Left renal pelvis (tissue), 4 donors: ENCODE results near the gene SLC22A12. TPM values are rescaled to one million over a fixed set of nuclear protein-coding genes. Genes with fewer than 3 reads are reported as not detected.
A peak's percentile ranks its signal among the peaks of the same experiment; 100 is the strongest.
"Not testable (repeated sequence)": the region's sequence is repeated elsewhere in the genome, so short reads cannot be mapped to it uniquely, and the experiment has no call there.

Experiments
- DNase-seq, 4 donors: peaks; one replicate each; pipeline ENCODE4 v3.0.0-alpha.2; 2013; ENCODE audit warnings: low read depth in 4 of 4, low spot score in 3 of 4
- polyA plus RNA-seq, 4 donors: library from polyadenylated mRNA; unstranded; fragments of 120-200 nt; gene quantifications; one replicate each; pipeline ENCODE4 v1.2.1, GENCODE V29; 2013; ENCODE audit not compliant: insufficient read length in 4 of 4

SLC22A12 gene
- 1 to 10 TPM in 3 of 4 donors, under 1 TPM in 1; 0.08 to 5.3 (median 3.2) TPM for polyA plus RNA-seq

DNA sequence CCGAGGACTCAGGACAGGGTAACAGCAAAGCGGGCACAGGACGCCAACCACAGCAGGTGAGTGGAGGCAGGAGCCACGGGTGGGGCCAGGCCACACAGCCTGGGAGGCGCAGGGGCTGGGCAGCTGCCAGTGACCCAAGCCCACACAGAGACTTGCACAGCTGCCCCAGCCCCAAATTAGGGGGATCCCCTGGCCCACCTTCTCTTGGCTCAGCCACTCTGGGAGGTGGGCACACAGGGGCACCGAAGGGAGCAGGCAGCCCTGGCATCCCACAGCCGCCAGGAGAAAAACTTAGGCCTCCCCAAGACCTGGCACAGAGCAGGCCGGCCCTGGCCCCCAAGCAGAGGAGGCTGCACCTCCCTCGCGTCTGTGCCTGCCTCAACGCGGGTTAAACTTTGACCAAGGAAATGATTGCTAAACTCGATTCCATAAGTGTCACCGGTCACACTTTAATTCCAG is at the start of gene SLC22A12:
Gene SLC22A12 (plus strand): TSS at position 458 of the 459 bp plus-strand sequence. CDS start 337 bp downstream, outside the sequence.
- DNase-seq, result no peak

DNA sequence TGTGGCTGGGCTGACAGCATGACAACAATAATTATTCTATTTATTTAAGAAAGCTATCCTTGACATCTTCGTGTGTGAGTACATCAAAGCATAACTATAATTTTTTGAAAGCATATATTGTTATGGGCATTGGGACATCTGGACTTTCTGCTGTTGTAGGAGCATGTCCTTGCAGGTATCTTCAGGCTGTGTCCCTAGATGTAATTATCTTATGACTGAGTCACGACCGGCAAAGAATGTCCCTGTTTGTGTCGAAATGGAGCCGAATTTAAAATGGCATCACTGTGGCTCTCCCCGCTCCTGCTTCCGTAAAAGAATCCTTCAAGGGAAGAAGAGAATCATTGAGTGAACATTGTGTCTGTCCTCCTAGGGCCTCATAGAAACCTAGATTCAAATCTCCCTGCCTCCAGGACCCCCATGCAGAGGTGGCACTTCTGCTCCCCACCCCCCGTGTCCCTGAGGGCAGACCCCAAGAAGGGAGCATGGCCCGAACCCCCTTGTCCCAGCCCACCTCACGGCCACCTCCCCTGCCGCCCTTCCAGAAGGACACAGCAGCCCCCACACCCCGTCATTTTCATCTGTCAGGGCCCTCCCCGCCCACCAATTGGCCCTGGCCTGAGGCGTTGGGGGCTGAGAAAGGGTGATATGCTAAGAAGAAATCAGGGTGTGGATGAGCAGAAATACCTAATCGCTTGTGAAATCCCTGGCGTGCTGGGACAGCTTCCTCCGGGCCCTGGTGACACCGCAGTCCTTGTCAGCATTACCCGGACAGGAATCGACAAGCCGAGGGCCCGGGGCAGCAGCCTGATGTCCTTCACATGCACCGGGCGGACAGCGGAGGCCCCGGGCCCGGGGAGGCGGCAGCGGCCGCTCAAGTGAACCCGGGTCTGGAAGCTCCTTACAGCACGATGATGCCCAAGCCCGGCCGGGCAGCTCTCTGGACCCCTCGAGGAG is 48.6 kb upstream of the SLC22A12 start:
- no peak for DNase-seq

DNA sequence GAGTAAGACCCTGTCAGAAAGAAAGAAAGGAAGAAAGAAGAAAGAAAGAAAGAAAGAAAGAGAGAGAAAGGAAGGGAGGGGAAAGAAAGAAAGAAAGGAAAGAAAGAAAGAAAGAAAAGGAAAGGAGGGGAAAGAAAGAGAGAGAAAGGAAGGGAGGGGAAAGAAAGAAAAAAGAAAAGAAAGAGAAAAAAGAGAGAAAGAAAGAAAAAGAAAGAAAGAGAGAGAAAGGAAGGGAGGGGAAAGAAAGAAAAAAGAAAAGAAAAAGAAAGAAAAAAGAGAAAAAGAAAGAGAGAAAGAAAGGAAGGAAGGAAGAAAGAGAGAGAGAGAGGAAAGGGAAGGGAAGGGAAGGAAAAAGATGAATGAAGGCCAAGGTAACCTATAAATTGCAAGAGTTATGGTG is 47.2 kb upstream of the SLC22A12 start:
- DNase-seq, result no peak

DNA sequence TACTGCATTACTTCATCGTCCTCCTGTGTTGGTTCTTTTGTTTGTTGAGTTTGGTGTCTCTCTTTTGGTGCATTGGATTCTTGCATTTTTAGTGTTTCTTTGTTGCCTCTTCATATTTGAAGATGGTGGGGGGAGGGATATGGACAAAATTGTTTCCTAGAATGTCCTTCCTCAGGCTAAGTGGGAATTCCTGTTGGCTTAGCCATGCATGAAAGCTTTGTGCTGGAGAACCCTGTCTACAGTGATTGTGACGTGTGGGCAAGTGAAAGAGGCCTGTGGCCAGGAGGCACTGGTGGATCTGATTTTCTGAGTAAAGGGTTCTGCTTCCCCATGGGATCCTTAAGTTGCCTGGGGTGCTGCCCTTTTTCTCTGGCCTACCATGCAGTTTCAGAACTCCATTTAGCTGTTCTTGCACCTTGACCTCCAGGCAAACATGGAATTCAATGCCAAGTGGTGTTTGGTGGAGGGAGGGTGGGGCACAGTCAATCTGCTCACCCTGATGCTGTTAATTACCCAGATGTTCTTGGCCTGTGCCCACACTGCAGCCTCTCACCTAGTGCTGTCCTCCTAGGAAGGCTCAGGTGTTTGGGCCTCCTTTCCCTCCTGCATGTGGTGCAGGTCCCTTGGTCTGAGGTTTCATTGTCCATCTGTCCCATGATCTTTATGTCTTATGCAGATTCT is 46.3 kb upstream of the SLC22A12 start:
- no peak for DNase-seq

DNA sequence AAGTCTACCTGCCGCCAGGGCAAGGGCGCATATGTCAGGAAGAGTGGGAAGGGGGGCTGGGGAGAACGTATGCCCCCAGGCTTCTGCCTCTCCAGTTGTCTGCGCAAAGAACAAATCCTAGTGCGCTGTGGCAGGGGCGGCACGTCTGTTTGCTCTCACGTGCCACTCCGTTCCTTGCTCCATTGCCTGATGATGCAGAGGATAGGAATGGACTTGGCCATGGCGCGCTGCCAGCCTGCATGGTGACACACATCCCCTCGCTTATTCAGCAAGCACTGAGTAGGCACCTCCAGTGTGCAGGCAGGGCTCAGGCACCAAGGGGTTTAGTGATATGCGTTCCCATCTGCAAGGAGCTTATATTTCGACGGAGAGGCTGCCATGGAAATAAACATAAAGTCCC is 45.4 kb upstream of the SLC22A12 start:
- no peak for DNase-seq

DNA sequence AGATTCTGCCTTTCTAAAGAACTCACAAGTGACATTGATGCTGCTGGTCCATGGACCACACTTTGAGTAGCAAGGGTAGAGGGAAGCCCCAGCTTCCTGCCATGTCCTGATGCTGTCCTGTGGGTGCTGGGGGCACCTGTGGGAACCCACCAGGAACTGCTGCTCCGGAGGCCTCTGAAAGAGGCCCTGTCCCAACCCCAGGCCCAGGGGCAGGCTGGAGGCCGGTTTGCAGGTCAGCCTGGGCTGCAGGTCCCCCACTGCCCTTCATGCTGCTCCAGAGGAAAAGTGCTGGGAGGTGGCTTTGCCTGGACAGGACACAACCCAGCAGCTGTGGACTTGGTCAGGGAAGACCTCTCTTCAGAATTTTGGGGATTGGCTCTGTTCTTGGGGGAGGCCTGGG is 44.8 kb upstream of the SLC22A12 start:
- no peak for DNase-seq

DNA sequence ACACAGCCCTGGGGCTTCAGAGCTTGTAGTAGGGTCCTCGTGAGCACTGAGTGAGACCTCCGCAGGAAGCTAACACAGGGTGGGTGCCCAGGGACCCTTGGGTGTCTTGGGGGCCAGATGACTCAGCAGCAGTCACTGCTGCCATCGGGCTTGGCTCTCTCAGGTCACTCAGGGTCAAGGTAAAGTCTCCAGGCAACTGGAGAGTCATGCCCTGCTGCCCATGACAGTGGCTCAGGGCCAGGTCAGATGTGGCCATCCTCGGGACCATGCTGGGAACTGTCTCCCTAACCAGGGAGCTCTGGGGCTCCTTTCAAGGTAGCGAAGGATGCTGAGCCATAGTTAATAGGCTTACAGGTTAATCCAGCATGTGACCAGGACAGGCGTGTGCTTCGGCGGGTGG is 44.4 kb upstream of the SLC22A12 start:
- no peak for DNase-seq

DNA sequence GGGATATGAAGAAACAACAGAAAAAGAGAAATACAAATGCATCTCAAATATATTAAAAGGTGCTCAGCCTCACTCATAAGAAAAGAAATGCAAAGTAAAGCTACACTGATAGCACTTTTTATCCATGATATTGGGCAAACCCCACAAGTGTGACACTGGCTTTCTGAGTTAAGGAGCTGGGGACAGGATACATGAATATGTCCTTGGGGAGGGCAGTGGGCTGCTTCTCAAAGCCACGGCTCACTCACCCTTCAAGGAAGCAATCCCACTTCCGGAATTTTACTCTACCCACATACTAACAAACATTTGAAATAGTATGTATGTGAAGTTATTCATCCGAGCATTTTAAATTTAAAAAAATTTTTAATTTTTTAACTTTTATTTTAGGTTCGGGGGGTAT is 41.1 kb upstream of the SLC22A12 start:
- DNase-seq, result no peak

DNA sequence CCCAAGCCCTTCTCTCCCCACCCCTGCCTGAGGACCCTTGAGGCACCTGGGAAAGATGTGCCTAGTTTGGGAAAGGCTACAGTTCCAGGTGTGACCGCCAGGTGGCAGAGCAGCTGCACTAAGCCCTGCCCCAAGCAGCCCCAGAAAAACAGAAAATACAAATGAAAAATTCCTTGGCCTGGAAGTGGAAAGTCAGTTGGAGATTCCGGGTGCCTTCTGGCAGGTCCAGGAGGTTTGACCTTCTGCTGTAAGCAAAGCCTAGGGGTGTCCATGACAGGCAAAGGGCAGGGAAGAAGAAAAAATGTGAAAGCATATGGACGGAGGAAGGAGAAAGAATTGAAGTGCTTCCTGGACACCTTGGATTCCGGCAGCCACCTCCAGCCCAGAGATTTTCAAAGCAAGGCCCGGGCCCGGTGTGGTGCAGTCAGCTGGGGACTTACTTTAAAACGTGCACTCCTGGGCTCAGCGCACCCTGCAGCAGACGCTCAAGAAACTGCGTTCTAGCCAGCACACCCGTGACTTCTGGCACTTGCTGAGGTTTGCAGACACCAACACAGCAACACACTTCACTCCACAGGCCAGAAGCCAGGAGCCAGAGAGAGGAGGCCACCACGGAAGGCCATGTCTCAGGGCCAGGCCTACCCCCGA is 37.3 kb upstream of the SLC22A12 start:
- DNase-seq, result peak in 1 of 4 donors; percentile 32

DNA sequence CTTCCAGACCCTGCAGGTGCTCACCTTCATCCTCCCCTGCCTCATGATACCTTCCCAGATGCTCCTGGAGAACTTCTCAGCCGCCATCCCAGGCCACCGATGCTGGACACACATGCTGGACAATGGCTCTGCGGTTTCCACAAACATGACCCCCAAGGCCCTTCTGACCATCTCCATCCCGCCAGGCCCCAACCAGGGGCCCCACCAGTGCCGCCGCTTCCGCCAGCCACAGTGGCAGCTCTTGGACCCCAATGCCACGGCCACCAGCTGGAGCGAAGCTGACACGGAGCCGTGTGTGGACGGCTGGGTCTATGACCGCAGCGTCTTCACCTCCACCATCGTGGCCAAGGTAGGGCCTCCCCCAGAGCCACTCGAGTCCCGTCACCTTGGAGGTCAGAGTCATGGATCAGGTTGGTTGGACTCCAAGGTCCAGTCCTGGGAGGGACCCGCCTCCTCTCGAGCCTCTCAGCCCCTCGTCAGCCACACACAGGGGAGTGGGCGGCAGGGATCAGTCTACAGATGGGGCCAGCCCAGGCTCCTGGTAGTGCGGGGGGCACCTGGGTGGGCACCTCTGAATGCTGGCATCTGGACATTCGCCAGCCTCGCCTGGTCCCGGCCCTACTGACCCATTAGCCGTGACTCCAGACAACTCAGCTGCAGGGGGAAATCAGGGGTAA is 34.8 kb upstream of the SLC22A12 start:
- no peak for DNase-seq

DNA sequence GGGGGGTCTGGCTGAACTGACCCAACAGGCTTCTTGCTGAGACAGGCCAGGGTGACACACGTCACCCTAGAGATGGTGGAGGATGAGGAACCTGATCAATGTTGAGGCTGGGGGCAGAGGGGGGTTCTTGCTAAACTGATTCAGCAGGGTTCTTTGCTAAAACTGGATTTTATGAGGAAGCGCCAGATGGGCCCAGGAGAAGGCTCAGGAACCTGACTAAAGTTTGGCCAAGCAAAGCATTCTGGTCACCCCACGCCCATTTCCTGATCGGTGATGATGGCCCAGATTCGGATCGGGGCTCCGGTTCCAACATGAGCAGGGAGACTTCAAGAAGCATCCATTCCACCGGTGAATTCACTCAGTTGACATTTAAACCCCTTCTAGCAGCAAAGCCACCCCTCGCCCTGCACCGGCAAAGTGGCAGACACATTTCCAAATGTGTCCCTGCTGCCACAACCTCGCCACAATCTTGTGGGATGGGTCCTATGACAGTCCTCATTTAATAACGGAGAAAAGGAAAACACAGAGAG is 34.2 kb upstream of the SLC22A12 start:
- no peak for DNase-seq

DNA sequence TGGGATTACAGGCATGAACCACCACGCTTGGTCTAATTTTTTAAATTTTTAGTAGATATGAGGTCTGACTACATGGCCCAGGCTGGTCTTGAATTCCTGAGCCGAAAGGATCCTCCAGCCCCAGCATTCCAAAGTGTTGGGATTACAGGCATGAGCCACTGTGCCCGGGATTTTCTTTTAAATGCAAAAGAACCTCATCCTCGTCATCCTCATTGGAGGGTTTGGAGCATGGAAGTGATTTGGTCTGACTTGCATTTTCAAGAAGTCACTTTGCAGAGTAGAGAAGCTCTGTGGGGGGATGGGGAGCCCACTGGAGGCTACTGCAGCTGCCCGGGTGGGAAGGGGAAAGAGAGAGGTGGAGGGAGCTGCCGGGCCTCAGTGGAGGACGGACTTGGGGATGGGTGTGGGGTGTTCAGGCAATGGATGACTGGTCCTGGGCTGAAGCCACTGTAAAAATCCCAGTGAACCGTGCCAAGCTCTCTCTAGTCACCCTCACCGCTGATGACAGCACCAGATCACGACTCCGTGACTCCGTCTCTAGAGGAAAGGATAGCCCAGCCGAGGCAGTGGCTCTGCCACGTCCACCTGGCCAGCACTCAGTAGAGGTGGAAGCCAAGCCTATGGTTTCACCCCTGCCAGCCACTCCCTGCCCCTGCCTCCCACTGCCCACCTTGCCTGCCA is 32.8 kb upstream of the SLC22A12 start:
- DNase-seq, result no peak

DNA sequence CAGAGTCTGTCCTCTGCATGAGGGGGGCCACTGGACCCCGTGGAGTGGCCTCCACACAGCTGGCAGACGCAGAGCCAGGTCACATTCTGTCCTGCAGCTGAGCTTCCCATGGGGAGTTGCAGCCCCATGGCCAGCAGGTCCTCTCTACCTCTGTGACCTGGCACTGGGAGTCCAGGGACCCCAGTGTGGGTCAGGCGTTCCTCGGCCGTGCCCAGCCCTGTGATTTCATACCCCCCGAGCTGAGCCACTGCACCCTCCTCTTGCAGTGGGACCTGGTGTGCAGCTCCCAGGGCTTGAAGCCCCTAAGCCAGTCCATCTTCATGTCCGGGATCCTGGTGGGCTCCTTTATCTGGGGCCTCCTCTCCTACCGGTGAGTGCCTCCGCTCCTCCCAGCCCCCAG is 32.2 kb upstream of the SLC22A12 start:
- no peak for DNase-seq

DNA sequence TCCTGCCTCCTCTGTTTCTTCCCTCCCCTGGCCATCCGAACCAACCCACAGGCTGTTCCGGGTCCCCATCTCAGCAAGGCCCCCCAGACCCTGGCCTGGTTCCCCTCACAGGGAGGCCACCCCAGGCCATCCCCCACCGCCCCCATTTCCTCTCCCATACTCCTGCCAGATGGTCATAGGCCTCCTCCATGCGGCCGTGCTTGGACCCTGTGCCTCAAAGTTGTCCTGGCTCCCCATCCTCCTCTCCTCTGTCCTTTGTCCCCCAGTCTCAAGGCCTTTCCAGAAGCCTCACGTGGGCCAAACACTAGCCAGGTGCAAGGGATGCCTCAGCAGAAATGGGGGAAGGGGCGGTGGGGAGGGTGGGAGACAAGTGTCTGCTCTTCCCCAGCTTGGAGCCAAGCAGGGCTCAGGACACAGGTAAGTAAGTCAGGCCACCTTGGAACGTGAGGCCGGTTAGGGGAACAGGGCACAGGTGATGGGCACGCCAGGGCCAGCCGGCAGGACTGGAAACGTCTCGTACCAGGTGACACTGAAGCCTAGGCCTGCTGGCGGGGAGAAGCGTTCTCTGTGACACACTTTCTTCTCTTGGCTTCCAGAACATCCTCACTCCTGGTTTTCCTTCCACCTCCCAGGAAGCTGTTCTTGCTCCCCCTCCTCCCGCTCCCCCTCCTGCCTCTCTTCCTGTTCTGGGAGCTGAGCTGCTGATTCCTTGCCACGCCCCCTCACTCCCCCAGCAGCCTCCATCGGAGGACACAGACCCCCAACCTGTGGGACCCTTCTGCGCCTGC is 31.5 kb upstream of the SLC22A12 start:
- peak in 1 of 4 donors; percentile 46 for DNase-seq

DNA sequence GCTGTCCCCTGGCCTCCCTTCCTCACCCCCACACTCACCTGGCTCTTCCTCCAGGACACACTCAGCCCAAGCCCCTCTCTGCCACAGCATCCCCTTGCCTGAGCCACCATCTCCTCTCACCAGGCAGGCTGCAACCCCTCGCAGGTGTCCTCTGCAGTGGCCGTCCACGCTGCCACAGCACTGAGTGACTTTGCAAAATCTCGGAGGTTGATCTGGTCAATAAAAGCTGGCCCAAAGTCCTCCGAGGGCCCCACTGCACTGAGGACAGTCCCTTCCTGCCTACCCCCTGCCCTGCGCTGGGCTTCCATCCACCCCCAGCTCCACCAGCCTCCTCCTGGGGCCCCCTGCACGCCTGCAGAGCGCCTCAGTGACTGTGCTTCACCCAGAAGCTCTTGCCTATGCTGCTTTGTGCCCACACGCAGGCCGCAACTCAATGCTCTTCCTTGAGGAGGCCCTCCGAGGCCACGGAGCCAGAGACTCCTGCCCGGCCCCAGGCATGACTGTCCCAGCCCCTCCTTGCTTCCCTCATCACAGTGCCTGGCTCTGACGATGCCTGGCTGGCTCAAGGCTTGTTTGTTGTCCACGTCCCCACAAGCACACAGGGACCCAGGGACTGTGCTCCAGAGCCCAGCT is 30.8 kb upstream of the SLC22A12 start:
- no peak for DNase-seq

DNA sequence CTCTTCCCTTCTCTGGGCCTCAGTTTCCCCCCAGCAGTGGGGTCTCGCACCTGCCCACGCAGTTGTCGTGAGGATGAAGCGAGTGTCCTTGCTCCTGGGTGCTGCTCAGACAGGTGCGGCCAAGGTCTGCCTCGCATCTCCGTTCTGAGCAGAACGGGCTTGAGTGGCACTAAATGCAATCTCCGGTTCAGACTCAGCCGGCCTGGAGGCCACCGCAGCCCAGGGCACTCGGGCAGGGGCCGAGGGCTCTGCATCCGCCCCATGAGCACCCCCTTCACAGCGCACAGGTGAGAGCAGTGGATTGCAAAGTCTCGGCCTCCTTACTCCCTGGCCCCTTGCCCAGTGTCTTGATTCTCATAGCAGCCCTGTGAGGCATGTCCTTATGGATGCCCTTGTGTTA is 30.1 kb upstream of the SLC22A12 start:
- no peak for DNase-seq

DNA sequence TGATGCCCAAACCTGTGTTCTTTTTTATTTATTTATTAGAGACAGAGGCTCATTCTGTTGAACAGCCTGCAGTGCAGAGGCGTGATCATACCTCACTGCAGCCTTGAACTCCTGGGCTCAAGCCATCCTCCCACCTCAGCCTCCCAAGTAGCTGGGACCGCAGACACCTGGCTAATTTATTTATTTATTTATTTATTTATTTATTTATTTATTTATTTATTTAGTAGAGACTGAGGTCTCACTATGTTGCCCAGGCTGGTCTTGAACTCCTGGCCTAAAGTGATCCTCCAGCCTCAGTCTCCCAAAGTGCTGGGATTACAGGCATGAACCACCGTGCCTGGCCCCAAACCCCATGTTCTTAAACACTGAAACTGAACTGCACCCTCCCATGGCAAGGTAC is 29.6 kb upstream of the SLC22A12 start:
- not testable (repeated sequence) for DNase-seq

DNA sequence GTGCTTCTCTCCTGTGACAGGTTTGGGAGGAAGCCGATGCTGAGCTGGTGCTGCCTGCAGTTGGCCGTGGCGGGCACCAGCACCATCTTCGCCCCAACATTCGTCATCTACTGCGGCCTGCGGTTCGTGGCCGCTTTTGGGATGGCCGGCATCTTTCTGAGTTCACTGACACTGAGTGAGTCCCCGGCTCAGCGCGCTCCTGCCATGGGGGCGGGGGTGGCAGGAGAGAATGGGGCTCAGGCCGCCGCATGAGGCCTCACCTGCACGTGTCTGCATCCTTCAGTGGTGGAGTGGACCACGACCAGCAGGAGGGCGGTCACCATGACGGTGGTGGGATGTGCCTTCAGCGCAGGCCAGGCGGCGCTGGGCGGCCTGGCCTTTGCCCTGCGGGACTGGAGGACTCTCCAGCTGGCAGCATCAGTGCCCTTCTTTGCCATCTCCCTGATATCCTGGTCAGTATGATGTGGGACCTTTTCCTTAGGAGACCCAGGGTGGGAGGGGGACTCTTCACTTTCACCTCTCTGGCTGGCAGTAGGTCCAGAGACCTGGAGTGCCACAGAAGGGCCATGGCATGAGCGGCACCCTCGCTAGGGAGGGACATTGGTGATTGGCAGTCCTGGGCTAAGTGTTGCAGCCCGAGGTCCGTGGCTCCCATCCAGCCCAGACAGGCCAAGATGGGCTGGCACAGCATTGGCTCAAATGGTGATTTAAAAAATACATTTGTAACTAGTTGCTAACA is 28.9 kb upstream of the SLC22A12 start:
- DNase-seq, result no peak
